HepG2 (cell line): ENCODE data around the gene PAPPA2. TPM values are rescaled to one million over a fixed set of nuclear protein-coding genes. Genes with fewer than 3 reads are reported as not detected.

Source experiments
- ATAC-seq: fragments of 200-7000 bp; cut with Tn5 transposase; 3 replicates; pipeline ENCODE4 v1.9.1; 2020; ENCODE audit warnings: mild to moderate bottlenecking, moderate library complexity
- Bru-seq: library from RNA; stranded (reverse); fragments of 400-500 nt; gene quantifications from one replicate; lab custom pipeline; 2021; lab: Mats Ljungman, UMichigan
- BruChase-seq, 2 experiments: library from RNA; stranded (reverse); fragments of 400-500 nt; gene quantifications; one replicate each; lab custom pipeline; 2021; lab: Mats Ljungman, UMichigan
- BruUV-seq: library from RNA; stranded (reverse); fragments of 400-500 nt; replicated peaks from 2 replicates; lab custom pipeline; 2021; lab: Mats Ljungman, UMichigan
- CTCF ChIA-PET: fragments of 300-600 bp; formaldehyde crosslinking; extraction: SDS; loops from one replicate; lab custom pipeline; 2021; ENCODE audit warnings: low total read pairs, inconsistent platforms, low intra/inter-chr PET ratio; lab: Yijun Ruan, JAX
- POLR2A ChIA-PET: fragments of 350-600 bp; sonication (Branson Sonifier 250); formaldehyde crosslinking; loops from one replicate; lab custom pipeline; 2020; ENCODE audit warnings: antibody characterized with exemption, inconsistent platforms; lab: Yijun Ruan, JAX
- DNase-seq: peaks from one replicate; pipeline ENCODE4 v3.0.0-alpha.2; 2015; ENCODE audit warnings: low spot score
- FAIRE-seq: peaks from 3 replicates; lab custom pipeline; 2011; peaks lifted over from hg19 to GRCh38; lab: Jason Lieb, UNC
- H2AFZ ChIP-seq: one replicate; pipeline ENCODE4 v1.6.1; 2011; ENCODE audit warnings: low read length, inconsistent platforms
- H3K27ac ChIP-seq: fragments of 300-600 bp; 3 replicates; pipeline ENCODE4 v1.8.0; 2011; ENCODE audit warnings: mixed run types, mild to moderate bottlenecking, mixed read lengths, low read length, inconsistent platforms; ENCODE audit not compliant: insufficient read depth; ENCODE audit errors: extremely low read length
- H3K27me3 ChIP-seq, 2 experiments: fragments of 200-600 bp in 1 of 2; 2 replicates in 1 of 2; 3 replicates in 1 of 2; pipeline versions ENCODE4 v1.6.0 to v1.8.0; 2011; ENCODE audit warnings: low read length in 2 of 2, mild to moderate bottlenecking in 2 of 2, moderate library complexity in 2 of 2, inconsistent platforms in 1 of 2; ENCODE audit not compliant: insufficient read depth in 2 of 2, control insufficient read depth in 1 of 2
- H3K36me3 ChIP-seq, 2 experiments: fragments of 200-600 bp in 1 of 2; replicated peaks in 1 of 2; 2 replicates in 1 of 2; 3 replicates in 1 of 2; pipeline versions ENCODE4 v1.5.1 to v1.8.0; 2011; ENCODE audit warnings: low read length in 2 of 2, inconsistent platforms in 1 of 2; ENCODE audit not compliant: insufficient read depth in 2 of 2, control insufficient read depth in 1 of 2
- H3K4me1 ChIP-seq: 2 replicates; pipeline ENCODE4 v1.5.1; 2012; ENCODE audit warnings: low read length, inconsistent platforms; ENCODE audit not compliant: insufficient read depth
- H3K4me2 ChIP-seq: 2 replicates; pipeline ENCODE4 v1.6.0; 2011; ENCODE audit warnings: low read depth, low read length, inconsistent platforms
- H3K4me3 ChIP-seq, 3 experiments: fragments of 200-600 bp in 1 of 3; sonication (generic), shearing (Covaris generic) in 1 of 3; replicated peaks in 1 of 3; 2 replicates each; pipeline ENCODE4 v1.5.1; 2011 to 2016; ENCODE audit warnings: low read length in 3 of 3, inconsistent platforms in 2 of 3, low read depth in 2 of 3, mild to moderate bottlenecking in 2 of 3, control low read depth in 1 of 3, mixed read lengths in 1 of 3; ENCODE audit not compliant: insufficient read depth in 1 of 3
- H3K79me2 ChIP-seq: one replicate; pipeline ENCODE4 v1.6.1; 2011; ENCODE audit warnings: low read length, inconsistent platforms; ENCODE audit not compliant: insufficient read depth
- H3K9ac ChIP-seq: 2 replicates; pipeline ENCODE4 v1.6.0; 2011; ENCODE audit warnings: mild to moderate bottlenecking, low read depth, low read length, inconsistent platforms; ENCODE audit not compliant: insufficient read depth
- H3K9me3 ChIP-seq: 2 replicates; pipeline ENCODE4 v1.5.1; 2012; ENCODE audit warnings: mild to moderate bottlenecking, low read length
- H4K20me1 ChIP-seq: 2 replicates; pipeline ENCODE4 v1.6.0; 2011; ENCODE audit warnings: inconsistent platforms, mild to moderate bottlenecking, low read length, moderate library complexity; ENCODE audit not compliant: insufficient read depth
- CHCHD3 ChIP-seq: sonication (generic); formaldehyde crosslinking; IDR thresholded peaks from 2 replicates; pipeline ENCODE4 v1.8.0; 2022; ENCODE audit warnings: mild to moderate bottlenecking, missing genetic modification reagents, moderate library complexity
- NR2F2 ChIP-seq: IDR thresholded peaks from 2 replicates; pipeline ENCODE4 v1.6.1; 2012; ENCODE audit warnings: low read depth, inconsistent platforms, borderline replicate concordance
- ZNF572 ChIP-seq: sonication (generic); formaldehyde crosslinking; IDR thresholded peaks from 2 replicates; pipeline ENCODE4 v1.5.1; 2020; ENCODE audit warnings: mild to moderate bottlenecking, missing genetic modification reagents
- ZNF607 ChIP-seq: sonication (generic); formaldehyde crosslinking; IDR thresholded peaks from 2 replicates; pipeline ENCODE4 v1.5.1; 2020; ENCODE audit warnings: missing genetic modification reagents, mild to moderate bottlenecking, borderline replicate concordance
- WGBS: methylation state at CpG from one replicate; pipeline ENCODE4 v1.1.6; 2017; ENCODE audit warnings: low lambda C conversion rate; 5-methylcytosine and 5-hydroxymethylcytosine counted together
- in situ Hi-C: cut with HindIII; loops from 2 replicates; pipeline ENCODE4 v1.10.0; 2017; ENCODE audit warnings: low pct_unique_long_range_greater_than_20kb; ENCODE audit not compliant: extremely low pct_ligation_motif_present
- intact Hi-C: fragments of 100-400 bp; cut with micrococcal nuclease; formaldehyde crosslinking; loops from one replicate; pipeline ENCODE4 v1.10.0; 2022; ENCODE audit not compliant: unreplicated experiment
- long read RNA-seq, 2 experiments: library from RNA in 1 of 2; library from polyadenylated mRNA in 1 of 2; stranded (forward) in 1 of 2; unstranded in 1 of 2; transcript quantifications; one replicate each; pipeline ENCODE4 v2.0.0, GENCODE V29; 2019 to 2022
- polyA minus RNA-seq, 3 experiments: library from RNA; depleted of rRNA, polyadenylated mRNA; stranded (reverse); fragments of >200 nt; gene quantifications; 2 replicates each; pipeline ENCODE4 v1.2.3, GENCODE V29; 2011; ENCODE audit warnings: low replicate concordance in 1 of 3
- polyA plus RNA-seq, 8 experiments: library from polyadenylated mRNA; depleted of rRNA in 3 of 8; stranded (reverse) in 7 of 8; unstranded in 1 of 8; fragments of >200 nt; fragmentation: Illumina TruSeq in 4 of 8; extraction: Trizol in 4 of 8; gene quantifications; 2 replicates each; pipeline versions ENCODE4 v1.2.1 to v1.2.3, GENCODE V29; 2011 to 2016; ENCODE audit warnings: low read depth in 4 of 8, missing spikeins in 1 of 8, mixed read lengths in 1 of 8; ENCODE audit not compliant: insufficient read depth in 1 of 8
- total RNA-seq, 5 experiments: library from RNA; depleted of rRNA; stranded (reverse); fragments of >200 nt; fragmentation: Illumina TruSeq; extraction: Trizol; gene quantifications; 2 replicates each; pipeline ENCODE4 v1.2.3, GENCODE V29; 2016; ENCODE audit warnings: low read depth in 1 of 5

The PAPPA2 gene, protein sequence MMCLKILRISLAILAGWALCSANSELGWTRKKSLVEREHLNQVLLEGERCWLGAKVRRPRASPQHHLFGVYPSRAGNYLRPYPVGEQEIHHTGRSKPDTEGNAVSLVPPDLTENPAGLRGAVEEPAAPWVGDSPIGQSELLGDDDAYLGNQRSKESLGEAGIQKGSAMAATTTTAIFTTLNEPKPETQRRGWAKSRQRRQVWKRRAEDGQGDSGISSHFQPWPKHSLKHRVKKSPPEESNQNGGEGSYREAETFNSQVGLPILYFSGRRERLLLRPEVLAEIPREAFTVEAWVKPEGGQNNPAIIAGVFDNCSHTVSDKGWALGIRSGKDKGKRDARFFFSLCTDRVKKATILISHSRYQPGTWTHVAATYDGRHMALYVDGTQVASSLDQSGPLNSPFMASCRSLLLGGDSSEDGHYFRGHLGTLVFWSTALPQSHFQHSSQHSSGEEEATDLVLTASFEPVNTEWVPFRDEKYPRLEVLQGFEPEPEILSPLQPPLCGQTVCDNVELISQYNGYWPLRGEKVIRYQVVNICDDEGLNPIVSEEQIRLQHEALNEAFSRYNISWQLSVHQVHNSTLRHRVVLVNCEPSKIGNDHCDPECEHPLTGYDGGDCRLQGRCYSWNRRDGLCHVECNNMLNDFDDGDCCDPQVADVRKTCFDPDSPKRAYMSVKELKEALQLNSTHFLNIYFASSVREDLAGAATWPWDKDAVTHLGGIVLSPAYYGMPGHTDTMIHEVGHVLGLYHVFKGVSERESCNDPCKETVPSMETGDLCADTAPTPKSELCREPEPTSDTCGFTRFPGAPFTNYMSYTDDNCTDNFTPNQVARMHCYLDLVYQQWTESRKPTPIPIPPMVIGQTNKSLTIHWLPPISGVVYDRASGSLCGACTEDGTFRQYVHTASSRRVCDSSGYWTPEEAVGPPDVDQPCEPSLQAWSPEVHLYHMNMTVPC (N-terminal part only)
- total RNA-seq (2016; rRNA removed; fragmentation: Illumina TruSeq; extraction: Trizol) (not detected in 2 replicates), polyA plus RNA-seq (2011; rRNA removed) (0.01 TPM in 2 replicates), polyA minus RNA-seq (2011; rRNA and poly(A)+ RNA removed; ENCODE audit: low replicate concordance) (0.04 and 0.09 TPM in 2 replicates), Bru-seq, nascent RNA (percentile 1 among the genes with signal in this experiment), BruChase-seq, experiment 1, labeled RNA remaining after a 6-hour chase (percentile 1 among the genes with signal in this experiment), BruChase-seq, experiment 2, labeled RNA remaining after a 2-hour chase (percentile 1 among the genes with signal in this experiment)
- total RNA-seq (2016; cell fraction: cytosol; rRNA removed; fragmentation: Illumina TruSeq; extraction: Trizol; ENCODE audit: low read depth): not detected in 2 replicates
- total RNA-seq (2016; cell fraction: insoluble cytoplasmic fraction; rRNA removed; fragmentation: Illumina TruSeq; extraction: Trizol): not detected in 2 replicates
- not detected in 2 replicates for total RNA-seq (2016; cell fraction: membrane; rRNA removed; fragmentation: Illumina TruSeq; extraction: Trizol)
- not detected in 2 replicates for total RNA-seq (2016; cell fraction: nucleus; rRNA removed; fragmentation: Illumina TruSeq; extraction: Trizol)
- polyA plus RNA-seq (2011; cell fraction: cytosol; rRNA removed): 0.01 TPM in 1 of 2 replicates, not detected in the other
- 0.02 TPM in 1 of 2 replicates, not detected in the other for polyA plus RNA-seq (2011; cell fraction: nucleus; rRNA removed)
- 0.01 TPM in 2 replicates for polyA plus RNA-seq (2012)
- polyA plus RNA-seq (2016; cell fraction: cytosol; fragmentation: Illumina TruSeq; extraction: Trizol; ENCODE audit: low read depth): not detected in 2 replicates
- not detected in 2 replicates for polyA plus RNA-seq (2016; cell fraction: insoluble cytoplasmic fraction; fragmentation: Illumina TruSeq; extraction: Trizol; ENCODE audit: low read depth)
- polyA plus RNA-seq (2016; cell fraction: membrane; fragmentation: Illumina TruSeq; extraction: Trizol; ENCODE audit: low read depth): not detected in 2 replicates
- polyA plus RNA-seq (2016; cell fraction: nucleus; fragmentation: Illumina TruSeq; extraction: Trizol; ENCODE audit: insufficient read depth, low read depth): not detected in 2 replicates
- polyA minus RNA-seq (2011; cell fraction: cytosol; rRNA and poly(A)+ RNA removed): not detected in 2 replicates
- under 0.01 and 0.52 TPM in 2 replicates for polyA minus RNA-seq (2011; cell fraction: nucleus; rRNA and poly(A)+ RNA removed)
- long read RNA-seq, experiment 1: 0 reads
- long read RNA-seq, experiment 2: 0 reads

DNA sequence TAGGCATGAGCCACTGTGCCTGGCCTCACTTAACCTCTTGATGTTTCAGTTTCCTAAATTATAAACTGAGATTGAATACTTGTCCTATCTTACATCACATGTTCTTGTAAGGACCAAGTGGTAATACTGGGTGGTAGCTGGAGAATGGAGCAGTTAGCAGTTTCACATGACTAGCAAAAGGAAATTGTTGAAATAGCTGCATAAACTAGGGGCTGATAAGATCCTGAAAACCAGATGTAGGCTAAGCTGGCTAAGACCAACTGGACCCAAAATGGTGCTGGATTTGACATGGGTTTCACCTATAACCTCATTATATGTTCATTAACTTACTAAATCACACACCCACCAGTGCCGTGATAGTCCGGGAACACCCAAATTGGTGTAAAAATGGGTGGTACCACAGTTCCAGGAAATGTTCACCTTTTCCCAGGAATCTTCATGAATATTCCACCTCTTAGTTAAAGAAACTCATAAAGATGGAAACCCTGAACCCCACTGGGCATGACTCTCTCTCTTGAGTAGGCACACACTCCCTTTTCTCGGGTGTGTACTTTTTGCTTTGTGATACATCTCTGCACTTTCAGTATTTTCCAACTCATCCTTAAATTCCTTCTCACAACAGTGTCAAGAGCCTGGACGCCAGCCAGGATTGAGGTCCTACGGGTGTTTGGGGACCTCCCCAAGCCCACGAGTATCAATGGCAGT is at the start of gene PAPPA2:
TSS of gene PAPPA2 (plus strand) at position 502 of the 705 bp plus-strand sequence. CDS start 93,148 bp downstream, outside the sequence.
- no peak within 1 kb of the TSS for H3K4me2 ChIP-seq
- POLR2A ChIA-PET: no interaction called here
- 0% methylated on average over 6 of the region's 6 CpGs for WGBS
- in situ Hi-C loops (loop anchor here (25.0 kb wide), 1 partner anchor 1101 kb away; no protein-coding TSS in a partner anchor), intact Hi-C loops (no loop called here)
- no peak within 1 kb of the TSS for H3K27ac ChIP-seq
- ATAC-seq: no peak
- H3K4me1 ChIP-seq: no peaks in the 10 kb centered on the region
- no TSS peak for BruUV-seq
- no peaks in the 10 kb centered on the region for H3K9me3 ChIP-seq
- H3K36me3 ChIP-seq: no peaks in the 10 kb centered on the region
- no peak within 1 kb of the TSS for H3K9ac ChIP-seq
- H3K4me3 ChIP-seq: no peak within 1 kb of the TSS
- TF ChIP-seq ZNF607 (CRISPR knock-in tag): no peak
- TF ChIP-seq ZNF572 (CRISPR knock-in tag): no peak
- TF ChIP-seq CHCHD3: no peak
- TF ChIP-seq NR2F2: no peak
- TF ChIP-seq, all 625 proteins: peak for 0
- DNase-seq (no peak), FAIRE-seq (no peak)
- no peaks in the 10 kb centered on the region for H3K27me3 ChIP-seq
- CTCF ChIA-PET: no interaction called here
- H3K79me2 ChIP-seq: no peaks in the 10 kb centered on the region
- H2AFZ ChIP-seq: no peak within 1 kb of the TSS
- no peaks in the 10 kb centered on the region for H4K20me1 ChIP-seq
